WTC11 (cell line): ENCODE measurements around the gene ABCB10. TPM values are rescaled to one million over a fixed set of nuclear protein-coding genes. Genes with fewer than 3 reads are reported as not detected.
A peak's percentile ranks its signal among the peaks of the same experiment; 100 is the strongest.
"Not testable (repeated sequence)": the region's sequence is repeated elsewhere in the genome, so short reads cannot be mapped to it uniquely, and the experiment has no call there.

Experiments used
- ATAC-seq: fragments of 200-7000 bp; cut with Tn5 transposase; 2 replicates; pipeline ENCODE4 v1.10.0; 2021; ENCODE audit warnings: mild to moderate bottlenecking, moderate library complexity
- CTCF ChIA-PET: fragments of 300-600 bp; sonication (Branson Sonifier 250); formaldehyde crosslinking; loops from one replicate; lab custom pipeline; 2021; ENCODE audit warnings: antibody characterized with exemption; lab: Charles Lee
- POLR2A ChIA-PET: fragments of 350-600 bp; sonication (Branson Sonifier 250); formaldehyde crosslinking; loops from one replicate; lab custom pipeline; 2021; ENCODE audit warnings: antibody characterized with exemption; lab: Charles Lee
- DNase-seq: peaks from one replicate; pipeline ENCODE4 v3.0.0; 2021; ENCODE audit warnings: low spot score
- H3K27ac Mint-ChIP-seq: 2 replicates; pipeline ENCODE4 v1.8.0; 2021; ENCODE audit warnings: mixed read lengths
- H3K27me3 Mint-ChIP-seq: 2 replicates; pipeline ENCODE4 v1.8.0; 2021; ENCODE audit warnings: low read depth, mild to moderate bottlenecking, moderate library complexity, mixed read lengths
- H3K36me3 Mint-ChIP-seq: 2 replicates; pipeline ENCODE4 v1.8.0; 2021; ENCODE audit warnings: mixed read lengths
- H3K4me1 Mint-ChIP-seq: 2 replicates; pipeline ENCODE4 v1.8.0; 2022; ENCODE audit warnings: mixed read lengths
- H3K4me3 Mint-ChIP-seq: 2 replicates; pipeline ENCODE4 v1.8.0; 2021; ENCODE audit warnings: mild to moderate bottlenecking, moderate library complexity, mixed read lengths
- H3K9me3 Mint-ChIP-seq: 2 replicates; pipeline ENCODE4 v1.8.0; 2021; ENCODE audit warnings: mixed read lengths
- CTCF ChIP-seq: fragments of 200-600 bp; IDR thresholded peaks from 2 replicates; pipeline ENCODE4 v1.8.0; 2022; ENCODE audit warnings: antibody characterized with exemption
- EMX1 ChIP-seq: fragments of 250-450 bp; sonication (Bioruptor Pico); IDR thresholded peaks from 2 replicates; pipeline ENCODE4 v1.8.0; 2021; ENCODE audit warnings: mild to moderate bottlenecking
- FOXK1 ChIP-seq: sonication (generic); formaldehyde crosslinking; IDR thresholded peaks from 2 replicates; pipeline ENCODE4 v1.8.0; 2022; ENCODE audit warnings: mild to moderate bottlenecking, moderate library complexity, missing genetic modification reagents
- FOXP1 ChIP-seq: sonication (generic); formaldehyde crosslinking; IDR thresholded peaks from 2 replicates; pipeline ENCODE4 v1.8.0; 2022; ENCODE audit warnings: missing genetic modification reagents, mild to moderate bottlenecking, moderate library complexity, borderline replicate concordance
- GABPB1 ChIP-seq: sonication (generic); formaldehyde crosslinking; IDR thresholded peaks from 2 replicates; pipeline ENCODE4 v1.8.1; 2023; ENCODE audit warnings: mild to moderate bottlenecking, missing genetic modification reagents
- JAZF1 ChIP-seq: fragments of 250-450 bp; sonication (Bioruptor Pico); IDR thresholded peaks from 2 replicates; pipeline ENCODE4 v1.9.0; 2021; ENCODE audit warnings: moderate library complexity, mild to moderate bottlenecking, inconsistent platforms
- MAX ChIP-seq: sonication (generic); formaldehyde crosslinking; IDR thresholded peaks from 2 replicates; pipeline ENCODE4 v1.8.0; 2022; ENCODE audit warnings: mild to moderate bottlenecking, missing genetic modification reagents
- OVOL2 ChIP-seq: fragments of 250-450 bp; sonication (Bioruptor Pico); IDR thresholded peaks from 2 replicates; pipeline ENCODE4 v1.9.0; 2021; ENCODE audit warnings: mild to moderate bottlenecking, borderline replicate concordance
- SOX15 ChIP-seq: fragments of 250-450 bp; sonication (Bioruptor Pico); IDR thresholded peaks from 2 replicates; pipeline ENCODE4 v1.9.0; 2021; ENCODE audit warnings: mild to moderate bottlenecking
- total RNA-seq: library from RNA; stranded (reverse); gene quantifications from 3 replicates; pipeline ENCODE4 v1.2.3, GENCODE V29; 2021
- TF ChIP-seq, protein P1 (sequence below): sonication (generic); formaldehyde crosslinking; IDR thresholded peaks from 2 replicates; pipeline ENCODE4 v1.8.1; 2023; ENCODE audit warnings: mild to moderate bottlenecking, moderate library complexity, missing genetic modification reagents

Gene ABCB10
- total RNA-seq, 1 experiment from 2014 or later, result 11.0 TPM

GRCh38 chr1:229523052-229523451 is 35.5 kb downstream of the ABCB10 start (continued):
- TF ChIP-seq SOX15 (CRISPR knock-in tag) (no peak), MAX (no peak), EMX1 (CRISPR knock-in tag) (no peak), FOXK1 (CRISPR knock-in tag) (no peak)
- TF ChIP-seq, protein P1, sequence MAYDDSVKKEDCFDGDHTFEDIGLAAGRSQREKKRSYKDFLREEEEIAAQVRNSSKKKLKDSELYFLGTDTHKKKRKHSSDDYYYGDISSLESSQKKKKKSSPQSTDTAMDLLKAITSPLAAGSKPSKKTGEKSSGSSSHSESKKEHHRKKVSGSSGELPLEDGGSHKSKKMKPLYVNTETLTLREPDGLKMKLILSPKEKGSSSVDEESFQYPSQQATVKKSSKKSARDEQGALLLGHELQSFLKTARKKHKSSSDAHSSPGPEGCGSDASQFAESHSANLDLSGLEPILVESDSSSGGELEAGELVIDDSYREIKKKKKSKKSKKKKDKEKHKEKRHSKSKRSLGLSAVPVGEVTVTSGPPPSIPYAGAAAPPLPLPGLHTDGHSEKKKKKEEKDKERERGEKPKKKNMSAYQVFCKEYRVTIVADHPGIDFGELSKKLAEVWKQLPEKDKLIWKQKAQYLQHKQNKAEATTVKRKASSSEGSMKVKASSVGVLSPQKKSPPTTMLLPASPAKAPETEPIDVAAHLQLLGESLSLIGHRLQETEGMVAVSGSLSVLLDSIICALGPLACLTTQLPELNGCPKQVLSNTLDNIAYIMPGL (CRISPR knock-in tag), result no peak

DNA sequence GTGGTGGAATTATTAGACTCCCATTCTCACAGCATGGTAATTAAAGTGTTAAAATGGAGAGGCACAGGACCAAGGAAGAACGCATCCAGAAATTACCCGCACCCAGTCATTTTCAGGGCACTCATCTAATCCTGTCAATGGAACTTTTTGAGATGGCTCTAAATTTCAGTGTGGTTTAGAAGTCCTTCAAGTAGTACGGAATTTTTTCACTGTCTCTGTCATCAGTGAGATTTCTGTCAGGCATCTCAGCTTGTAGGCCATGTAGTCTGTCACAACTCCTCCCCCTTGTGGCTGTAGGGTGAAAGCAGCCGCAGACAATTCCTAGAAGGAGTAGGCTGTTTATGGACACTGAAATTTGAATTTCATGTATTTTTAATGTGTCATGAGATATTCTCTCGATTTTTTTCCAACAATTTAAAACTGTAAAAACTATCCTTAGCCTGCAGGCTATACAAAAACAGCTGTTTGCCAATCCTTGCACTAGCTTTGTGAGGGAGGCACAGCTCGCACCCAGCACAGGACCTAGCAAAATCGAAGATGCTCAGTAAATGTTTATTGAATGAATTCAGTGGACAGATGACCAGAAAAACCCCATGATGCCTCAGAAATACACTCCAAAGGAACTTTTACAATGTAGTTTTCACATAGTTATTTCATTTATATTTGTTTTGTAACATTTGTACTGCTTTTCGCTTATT is 43.8 kb downstream of the ABCB10 start:
- no peaks in the 10 kb centered on the region; the same call in 1 of the 2 replicates for H3K27me3 Mint-ChIP-seq
- 0 out of 2 replicates have a peak, but pooled peaks cover 2% of the 10 kb centered on the region for H3K36me3 Mint-ChIP-seq
- peak; percentile 87 for ATAC-seq
- H3K9me3 Mint-ChIP-seq, result no peaks in the 10 kb centered on the region
- POLR2A ChIA-PET, result interaction anchor here (1.1 kb wide), 1 partner anchor 13 kb away, joined by 3 read pairs; no protein-coding TSS in a partner anchor
- H3K4me3 Mint-ChIP-seq, result no peak overlapping the region
- CTCF ChIA-PET, result interaction anchor here (0.6 to 2.5 kb wide), 12 partner anchors 12 to 256 kb away, joined by 3 to 15 read pairs (median 4); partner anchors contain the start of gene ABCB10
- peak; percentile 59 for DNase-seq
- H3K27ac Mint-ChIP-seq, result no peak overlapping the region
- no peak for TF ChIP-seq JAZF1
- TF ChIP-seq FOXP1 (CRISPR knock-in tag), result no peak
- no peak for TF ChIP-seq OVOL2 (CRISPR knock-in tag)
- TF ChIP-seq CTCF, result peak; percentile 54
- H3K4me1 Mint-ChIP-seq, result no peaks in the 10 kb centered on the region

- POLR2A ChIA-PET, H3K27ac Mint-ChIP-seq, H3K4me3 Mint-ChIP-seq, H3K36me3 Mint-ChIP-seq, DNase-seq, ATAC-seq, H3K9me3 Mint-ChIP-seq, H3K27me3 Mint-ChIP-seq, CTCF ChIA-PET: not testable (repeated sequence)
- H3K4me1 Mint-ChIP-seq, result peaks cover 15% of the 10 kb centered on the region
Observed at GRCh38 chr1:229511625-229512024, 46.9 kb downstream of the ABCB10 start.

- H3K9me3 Mint-ChIP-seq, ATAC-seq, H3K27me3 Mint-ChIP-seq, DNase-seq, CTCF ChIA-PET, H3K36me3 Mint-ChIP-seq, H3K4me3 Mint-ChIP-seq, H3K27ac Mint-ChIP-seq, POLR2A ChIA-PET: not testable (repeated sequence)
- H3K4me1 Mint-ChIP-seq, result peaks cover 15% of the 10 kb centered on the region
Observed at GRCh38 chr1:229511201-229511600, 47.3 kb downstream of the ABCB10 start.

GRCh38 chr1:229509576-229509975 is 48.9 kb downstream of the ABCB10 start:
- no peak for TF ChIP-seq SOX15 (CRISPR knock-in tag)
- TF ChIP-seq GABPB1, result 0 out of 2 replicates have a peak, but pooled peaks have one; percentile 18
- peak overlapping the region; percentile 95 for H3K4me3 Mint-ChIP-seq
- H3K36me3 Mint-ChIP-seq, result peaks cover 6% of the 10 kb centered on the region
- H3K9me3 Mint-ChIP-seq, result no peaks in the 10 kb centered on the region
- POLR2A ChIA-PET, result no interaction called here
- no peak overlapping the region for H3K27ac Mint-ChIP-seq
- no peaks in the 10 kb centered on the region; the same call in 1 of the 2 replicates for H3K27me3 Mint-ChIP-seq
- CTCF ChIA-PET, result no interaction called here
- DNase-seq (no peak), ATAC-seq (no peak)
- H3K4me1 Mint-ChIP-seq, result peaks cover 15% of the 10 kb centered on the region
